ENCODE results near the gene SELENOK. TPM values are rescaled to one million over a fixed set of nuclear protein-coding genes. Genes with fewer than 3 reads are reported as not detected.

Gene SELENOK
- total RNA-seq: 30.4 and 35.2 TPM in 2 replicates
- polyA plus RNA-seq: 20.5 and 26.1 TPM in 2 replicates
- 36.9 and 47.4 TPM in 2 replicates for polyA plus RNA-seq (2011; cell fraction: cytosol; rRNA removed)
- polyA plus RNA-seq (2011; cell fraction: nucleus; rRNA removed): 15.1 and 17.3 TPM in 2 replicates
- 29.7 and 42.7 TPM in 2 replicates for polyA plus RNA-seq (2012)
- polyA minus RNA-seq: 20.8 and 25.8 TPM in 2 replicates
- 10.1 TPM for polyA minus RNA-seq (2011; cell fraction: cytosol; rRNA and poly(A)+ RNA removed)
- polyA minus RNA-seq (2011; cell fraction: nucleus; rRNA and poly(A)+ RNA removed): 9.6 and 29.2 TPM in 2 replicates
- percentile 77 among the genes with signal in this experiment for Bru-seq, nascent RNA
- BruChase-seq, experiment 1, labeled RNA remaining after a 6-hour chase: percentile 88 among the genes with signal in this experiment
- percentile 75 among the genes with signal in this experiment for BruChase-seq, experiment 2, labeled RNA remaining after a 2-hour chase
- long read RNA-seq, transcript SELENOK-204 (5 exons, 1,633 nt): major isoform, 310 of 316 reads
- long read RNA-seq, partial matches to known transcripts: 0 of 316 reads
- long read RNA-seq, other reads (novel, unspliced or antisense): 5 of 316 reads

GRCh38 chr3:53891497-53892285 is at the start of gene SELENOK:
TSS of gene SELENOK (minus strand) at chr3:53891859.
- H3K36me3 ChIP-seq (ENCODE audit: control insufficient read depth in 2 of 2, extremely low read depth in 1 of 2, insufficient read depth in 2 of 2, low read length in 2 of 2): peaks cover 0 to 2% of the 10 kb centered on the region in 2 experiments
- peak within 1 kb of the TSS; percentile 98 for H3K4me2 ChIP-seq (ENCODE audit: insufficient read depth, low read length)
- peak within 1 kb of the TSS; percentile 87 for H3K9ac ChIP-seq (replicated peaks; ENCODE audit: extremely low read depth, insufficient read depth, low read length)
- DNase-seq (ENCODE audit: low read depth, low spot score) (peak; percentile 99), FAIRE-seq (peak; percentile 99)
- H3K4me1 ChIP-seq (ENCODE audit: control insufficient read depth, extremely low read depth, insufficient read depth, low read length): peaks cover 13% of the 10 kb centered on the region
- no TSS peak for BruUV-seq (replicated peaks)
- H3K9me3 ChIP-seq (replicated peaks; ENCODE audit: control insufficient read depth, insufficient read depth, low read length): no peaks in the 10 kb centered on the region
- TF ChIP-seq FOS (IDR thresholded peaks at IDR 0.05; ENCODE audit: borderline replicate concordance, insufficient read depth, low read length) (no peak), POLR2A (IDR thresholded peaks at IDR 0.05; ENCODE audit: low read depth, low read length) (peak; percentile 81), POLR2AphosphoS5 (IDR thresholded peaks at IDR 0.05; ENCODE audit: insufficient read depth, low read depth, low read length) (peak; percentile 73), JUN (IDR thresholded peaks at IDR 0.05; ENCODE audit: borderline replicate concordance, insufficient read depth, insufficient read length, low read depth) (peak; percentile 39), GATA2 (IDR thresholded peaks at IDR 0.05; ENCODE audit: insufficient read depth, insufficient read length, low read depth, low read length) (no peak), EZH2 (IDR thresholded peaks at IDR 0.05; ENCODE audit: borderline replicate concordance, low read depth, low read length, severe bottlenecking) (no peak)
- dilution Hi-C loops (cut with MboI; ENCODE audit: extremely low pct_ligation_motif_present, low sequenced_read_pairs) (no loop called here), intact Hi-C loops (cut with micrococcal nuclease) (loop anchor here (1.0 to 2.0 kb wide), 2 partner anchors 9 to 545 kb away; partner anchors contain the start of genes ACTR8 and DCP1A)
- H3K9me1 ChIP-seq (replicated peaks; ENCODE audit: control insufficient read depth, extremely low read depth, insufficient read depth, low read length): no peaks in the 10 kb centered on the region
- H4K20me1 ChIP-seq (replicated peaks; ENCODE audit: control insufficient read depth, extremely low read depth, insufficient read depth, low read length): peaks cover 2% of the 10 kb centered on the region
- peak within 1 kb of the TSS; percentile 79 for H2AFZ ChIP-seq (ENCODE audit: low read depth, low read length)
- H3K27me3 ChIP-seq (ENCODE audit: control insufficient read depth in 2 of 2, insufficient read depth in 2 of 2, low read length in 2 of 2): peaks cover 5 to 9% of the 10 kb centered on the region in 2 experiments
- ChIA-PET CTCF (interaction anchor here (1.0 to 2.3 kb wide), 3 partner anchors 9 to 60 kb away, joined by 3 to 9 read pairs (median 4); no protein-coding TSS in a partner anchor), POLR2A (interaction anchor here (1.1 to 1.2 kb wide), 2 partner anchors 9 to 10 kb away, joined by 3 to 6 read pairs; partner anchors contain the start of gene ACTR8)
- peaks cover 27% of the 10 kb centered on the region for H3K79me2 ChIP-seq (ENCODE audit: control insufficient read depth, insufficient read depth, low read length)
- H3K27ac ChIP-seq (ENCODE audit: insufficient read depth, low read depth, low read length): peak within 1 kb of the TSS; percentile 80
- H3K4me3 ChIP-seq (replicated peaks in 1 of 3; ENCODE audit: insufficient read depth in 1 of 3, low read depth in 1 of 3, low read length in 3 of 3): peak within 1 kb of the TSS; percentile 90 to 96 (median 91)

Data from endothelial cell of umbilical vein (primary cell).